A673 (cell line): ENCODE measurements around the gene CPNE9.

Experiments used
- CTCF ChIP-seq: fragments of 300-800, 200-600 bp; sonication (generic); conservative IDR thresholded peaks from 2 replicates; pipeline ENCODE4 v1.5.1; 2017; ENCODE audit warnings: low read depth, mild to moderate bottlenecking, antibody characterized with exemption, low read length, moderate library complexity, mixed read lengths
- EZH2 ChIP-seq: fragments of 200-600 bp; sonication (generic); IDR thresholded peaks from 2 replicates; pipeline ENCODE4 v1.6.1; 2017; ENCODE audit warnings: borderline replicate concordance, low read depth, mild to moderate bottlenecking, mixed read lengths, antibody characterized with exemption, low read length; ENCODE audit not compliant: poor library complexity, severe bottlenecking

- TF ChIP-seq EZH2 (no peak), CTCF (no peak)
These were observed 36.8 kb upstream of the CPNE9 start for GRCh38 chr3:9666704-9667445.
